SU-DHL-6 (cell line): Measurements from ENCODE around the gene CDKN2B.

ENCODE experiments used
- H2AFZ ChIP-seq: fragments of 200-600 bp; sonication (generic); 2 replicates; pipeline ENCODE4 v1.6.1; 2014; ENCODE audit warnings: low read depth, mild to moderate bottlenecking, moderate library complexity, mixed read lengths, antibody characterized with exemption, low read length; ENCODE audit not compliant: severe bottlenecking
- H3F3A ChIP-seq: fragments of 200-600 bp; shearing (Covaris generic); 2 replicates; pipeline ENCODE4 v1.6.0; 2016; ENCODE audit warnings: antibody characterized with exemption, mild to moderate bottlenecking; ENCODE audit not compliant: insufficient read depth
- H3K27ac ChIP-seq: fragments of 200-600 bp; sonication (generic); 2 replicates; pipeline ENCODE4 v1.5.1; 2016; ENCODE audit warnings: low read depth, mild to moderate bottlenecking, low read length, moderate library complexity, mixed read lengths
- H3K27me3 ChIP-seq: fragments of 200-600 bp; sonication (generic), shearing (Covaris generic); 2 replicates; pipeline ENCODE4 v1.6.0; 2014; ENCODE audit warnings: mild to moderate bottlenecking, low read length
- H3K36me3 ChIP-seq: fragments of 200-600 bp; sonication (generic); 2 replicates; pipeline ENCODE4 v1.6.1; 2014; ENCODE audit warnings: mild to moderate bottlenecking, low read length, mixed read lengths
- H3K4me2 ChIP-seq: fragments of 300-600, 200-600 bp; shearing (Covaris generic), sonication (generic); 2 replicates; pipeline ENCODE4 v1.6.0; 2014; ENCODE audit warnings: low read length, low read depth, mild to moderate bottlenecking; ENCODE audit not compliant: poor library complexity, severe bottlenecking
- H3K4me3 ChIP-seq: fragments of 200-600 bp; sonication (generic); 2 replicates; pipeline ENCODE4 v1.5.1; 2014; ENCODE audit warnings: antibody characterized with exemption, low read length, mild to moderate bottlenecking, mixed read lengths; ENCODE audit not compliant: insufficient read depth, poor library complexity, severe bottlenecking
- H3K79me2 ChIP-seq: fragments of 200-600 bp; sonication (generic); 2 replicates; pipeline ENCODE4 v1.6.1; 2014; ENCODE audit warnings: mild to moderate bottlenecking, low read length, moderate library complexity; ENCODE audit not compliant: insufficient read depth
- H3K9ac ChIP-seq: fragments of 200-600 bp; sonication (generic); 2 replicates; pipeline ENCODE4 v1.7.0; 2014; ENCODE audit warnings: mild to moderate bottlenecking, low read length
- H3K9me2 ChIP-seq: fragments of 200-600 bp; sonication (generic); replicated peaks from 2 replicates; pipeline ENCODE4 v1.6.1; 2014; ENCODE audit warnings: low read length; ENCODE audit not compliant: insufficient read depth
- H3K9me3 ChIP-seq: fragments of 200-600 bp; sonication (generic); 2 replicates; pipeline ENCODE4 v1.6.1; 2014; ENCODE audit warnings: low read length, mixed read lengths; ENCODE audit not compliant: insufficient read depth
- H4K20me1 ChIP-seq: fragments of 200-600 bp; sonication (generic); 2 replicates; pipeline ENCODE4 v1.6.1; 2014; ENCODE audit warnings: low read depth, mild to moderate bottlenecking, antibody characterized with exemption, low read length, moderate library complexity, mixed read lengths
- EZH2phosphoT487 ChIP-seq: fragments of 200-600 bp; sonication (generic), shearing (Covaris generic); conservative IDR thresholded peaks from 2 replicates; pipeline ENCODE4 v1.6.1; 2018; ENCODE audit warnings: mild to moderate bottlenecking, antibody characterized with exemption, low read length, moderate library complexity, mixed read lengths
- TF ChIP-seq, protein P1 (sequence below): fragments of 200-600 bp; sonication (generic); IDR thresholded peaks from one replicate; pipeline ENCODE4 v1.5.1; 2017; ENCODE audit warnings: antibody characterized with exemption, mild to moderate bottlenecking, low read length, moderate library complexity; ENCODE audit not compliant: insufficient read depth, poor library complexity, severe bottlenecking

The CDKN2B gene

DNA sequence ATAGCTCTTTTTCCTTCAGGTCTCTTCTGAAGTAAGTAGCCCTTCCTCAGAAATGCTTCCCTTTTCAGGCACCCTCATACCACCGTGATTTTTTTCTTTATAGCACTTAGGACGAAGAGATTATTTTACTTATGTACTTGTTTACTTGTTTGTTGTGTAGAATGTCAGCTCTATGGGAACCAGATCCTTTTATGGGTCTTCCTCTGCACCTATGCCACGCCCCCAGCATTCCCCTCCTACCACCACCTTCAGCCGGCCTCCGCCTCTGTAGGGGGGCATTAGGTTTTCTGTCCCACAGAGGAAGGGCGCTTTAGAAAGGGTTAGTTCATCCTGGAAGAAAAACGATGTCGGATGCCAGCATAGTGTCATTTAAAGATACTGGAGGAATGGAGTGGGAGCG, 12.7 kb downstream of the CDKN2B start:
- Histone ChIP-seq H3K27me3 (no peaks in the 10 kb centered on the region), H3K9me2 (no peaks in the 10 kb centered on the region), H2AFZ (no peak overlapping the region), H3K9ac (peak overlapping the region; percentile 88), H3F3A (peaks cover 8% of the 10 kb centered on the region), H3K4me2 (peak overlapping the region; percentile 72), H4K20me1 (peaks cover 10% of the 10 kb centered on the region; the same call in 1 of the 2 replicates), H3K9me3 (no peaks in the 10 kb centered on the region), H3K27ac (no peak overlapping the region), H3K4me3 (peak overlapping the region; percentile 83), H3K79me2 (peaks cover 38% of the 10 kb centered on the region), H3K36me3 (peaks cover 12% of the 10 kb centered on the region)
- TF ChIP-seq EZH2phosphoT487, result no peak

DNA sequence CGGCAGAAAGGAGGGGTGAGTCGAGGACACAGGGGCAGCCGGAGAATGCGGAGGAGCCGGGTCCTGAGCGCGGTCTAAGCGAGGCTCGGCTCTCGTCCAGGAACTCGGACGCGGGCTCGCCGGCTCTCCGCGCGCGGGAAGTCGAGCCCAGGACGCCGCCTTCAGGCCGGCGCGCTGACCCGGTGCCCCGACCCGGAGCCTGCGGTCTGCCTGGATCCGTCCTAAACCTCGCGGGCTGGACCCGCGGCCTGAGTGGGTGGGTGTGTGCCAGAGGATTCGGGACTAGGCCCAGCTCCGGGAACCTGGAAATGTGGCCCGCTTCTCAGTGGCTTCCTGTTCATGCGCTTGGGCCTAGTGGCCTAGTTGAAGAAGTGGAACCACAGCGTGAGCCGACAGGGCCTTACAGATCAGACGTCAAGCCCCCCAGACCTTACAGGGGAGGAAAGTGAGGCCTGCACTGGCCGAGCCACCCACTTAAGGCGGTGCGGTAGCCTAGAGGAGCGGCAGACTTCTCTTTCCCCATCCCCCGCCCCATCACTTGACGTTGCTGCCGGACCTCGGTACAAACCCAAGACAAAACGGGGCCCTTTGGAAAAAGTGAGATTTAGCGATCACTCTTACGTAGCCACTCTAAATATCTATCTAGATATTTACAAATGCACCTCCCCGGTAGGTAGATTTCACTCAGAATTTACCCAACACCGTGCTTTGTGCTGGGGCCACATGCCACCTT, 13.3 kb downstream of the CDKN2B start:
- peak overlapping the region; percentile 97 for H3K27ac ChIP-seq
- peak overlapping the region; percentile 85 for H2AFZ ChIP-seq
- peaks cover 8% of the 10 kb centered on the region for H3F3A ChIP-seq
- no peaks in the 10 kb centered on the region for H3K9me3 ChIP-seq
- TF ChIP-seq, protein P1, sequence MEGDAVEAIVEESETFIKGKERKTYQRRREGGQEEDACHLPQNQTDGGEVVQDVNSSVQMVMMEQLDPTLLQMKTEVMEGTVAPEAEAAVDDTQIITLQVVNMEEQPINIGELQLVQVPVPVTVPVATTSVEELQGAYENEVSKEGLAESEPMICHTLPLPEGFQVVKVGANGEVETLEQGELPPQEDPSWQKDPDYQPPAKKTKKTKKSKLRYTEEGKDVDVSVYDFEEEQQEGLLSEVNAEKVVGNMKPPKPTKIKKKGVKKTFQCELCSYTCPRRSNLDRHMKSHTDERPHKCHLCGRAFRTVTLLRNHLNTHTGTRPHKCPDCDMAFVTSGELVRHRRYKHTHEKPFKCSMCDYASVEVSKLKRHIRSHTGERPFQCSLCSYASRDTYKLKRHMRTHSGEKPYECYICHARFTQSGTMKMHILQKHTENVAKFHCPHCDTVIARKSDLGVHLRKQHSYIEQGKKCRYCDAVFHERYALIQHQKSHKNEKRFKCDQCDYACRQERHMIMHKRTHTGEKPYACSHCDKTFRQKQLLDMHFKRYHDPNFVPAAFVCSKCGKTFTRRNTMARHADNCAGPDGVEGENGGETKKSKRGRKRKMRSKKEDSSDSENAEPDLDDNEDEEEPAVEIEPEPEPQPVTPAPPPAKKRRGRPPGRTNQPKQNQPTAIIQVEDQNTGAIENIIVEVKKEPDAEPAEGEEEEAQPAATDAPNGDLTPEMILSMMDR, result peak; percentile 37
- no peak for TF ChIP-seq EZH2phosphoT487
- peak overlapping the region; percentile 88 for H3K9ac ChIP-seq
- H3K9me2 ChIP-seq, result no peaks in the 10 kb centered on the region
- no peaks in the 10 kb centered on the region for H3K27me3 ChIP-seq
- H4K20me1 ChIP-seq, result peaks cover 7% of the 10 kb centered on the region; the same call in 1 of the 2 replicates
- H3K36me3 ChIP-seq, result peaks cover 15% of the 10 kb centered on the region
- H3K79me2 ChIP-seq, result peaks cover 42% of the 10 kb centered on the region
- H3K4me2 ChIP-seq, result peak overlapping the region; percentile 72
- peak overlapping the region; percentile 83 for H3K4me3 ChIP-seq

DNA sequence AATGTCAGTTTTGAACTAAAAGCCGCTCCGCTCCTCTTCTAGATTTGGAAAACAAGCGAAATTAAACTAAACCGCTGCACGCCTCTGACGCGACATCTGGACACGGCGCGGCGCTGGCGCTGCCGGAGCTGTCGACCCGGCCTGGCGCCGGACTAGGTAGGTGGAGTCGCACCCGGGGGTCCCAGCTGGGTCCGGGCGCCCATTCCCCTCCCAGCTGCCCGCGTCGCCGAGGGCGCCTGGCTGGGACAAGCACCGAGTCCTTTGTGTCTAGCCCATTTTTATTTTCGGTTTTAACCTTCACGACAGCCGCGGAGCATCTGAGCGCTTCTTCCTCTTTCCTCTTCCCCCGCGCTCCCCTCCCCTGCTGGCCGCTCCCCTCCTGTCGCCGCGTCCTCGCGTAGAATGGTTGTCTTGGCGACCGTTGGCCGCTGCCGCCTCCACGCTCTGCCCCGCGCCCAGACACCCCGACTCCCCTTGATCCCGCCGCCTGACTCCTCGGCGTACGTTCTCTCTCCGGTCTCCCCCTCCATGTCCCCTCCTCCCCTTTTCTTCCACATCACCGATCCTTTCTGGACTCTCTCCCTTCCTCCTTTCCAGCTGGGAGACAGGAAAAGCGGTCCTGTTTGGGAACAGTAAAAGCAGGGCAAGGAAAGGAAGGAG, 14.0 kb downstream of the CDKN2B start:
- Histone ChIP-seq H3K4me2 (peak overlapping the region; percentile 72), H4K20me1 (peaks cover 7% of the 10 kb centered on the region; the same call in 1 of the 2 replicates), H3K27me3 (no peaks in the 10 kb centered on the region), H3K27ac (peak overlapping the region; percentile 97), H3K9me2 (no peaks in the 10 kb centered on the region), H3K36me3 (peaks cover 21% of the 10 kb centered on the region), H2AFZ (peak overlapping the region; percentile 85), H3F3A (peaks cover 8% of the 10 kb centered on the region), H3K9ac (peak overlapping the region; percentile 88), H3K4me3 (peak overlapping the region; percentile 83), H3K9me3 (no peaks in the 10 kb centered on the region), H3K79me2 (peaks cover 47% of the 10 kb centered on the region)
- no peak for TF ChIP-seq EZH2phosphoT487
- TF ChIP-seq, protein P1, result no peak

DNA sequence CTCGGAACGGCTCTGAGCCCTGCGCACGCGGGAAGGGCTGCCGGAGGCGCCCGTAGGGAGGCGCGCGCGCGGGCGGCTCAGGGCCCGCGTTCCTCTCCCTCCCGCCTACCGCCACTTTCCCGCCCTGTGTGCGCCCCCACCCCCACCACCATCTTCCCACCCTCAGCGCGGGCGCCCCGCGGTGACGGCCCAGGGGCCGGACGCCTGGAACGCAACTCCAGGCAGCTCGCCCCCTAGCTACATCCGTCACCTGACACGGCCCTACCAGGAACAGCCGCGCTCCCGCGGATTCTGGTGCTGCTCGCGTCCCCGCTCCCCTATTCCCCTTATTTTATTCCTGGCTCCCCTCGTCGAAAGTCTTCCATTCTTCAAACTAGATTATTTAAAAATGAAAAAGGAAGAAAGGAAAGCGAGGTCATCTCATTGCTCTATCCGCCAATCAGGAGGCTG, 14.5 kb downstream of the CDKN2B start, which contains the start of gene CDKN2B-AS1:
Gene CDKN2B-AS1, plus strand, starts transcription at position 236 of the 450 bp plus-strand sequence.
- peak within 1 kb of the TSS; percentile 97 for H3K27ac ChIP-seq
- peaks cover 21% of the 10 kb centered on the region for H3K36me3 ChIP-seq
- H3F3A ChIP-seq, result peaks cover 8% of the 10 kb centered on the region
- peak within 1 kb of the TSS; percentile 87 for H3K4me3 ChIP-seq
- peak within 1 kb of the TSS; percentile 93 for H2AFZ ChIP-seq
- peak within 1 kb of the TSS; percentile 88 for H3K9ac ChIP-seq
- no peaks in the 10 kb centered on the region for H3K9me2 ChIP-seq
- peaks cover 7% of the 10 kb centered on the region; the same call in 1 of the 2 replicates for H4K20me1 ChIP-seq
- H3K4me2 ChIP-seq, result peak within 1 kb of the TSS; percentile 93
- peaks cover 53% of the 10 kb centered on the region for H3K79me2 ChIP-seq
- H3K9me3 ChIP-seq, result no peaks in the 10 kb centered on the region
- TF ChIP-seq, protein P1, result no peak
- no peak for TF ChIP-seq EZH2phosphoT487
- no peaks in the 10 kb centered on the region for H3K27me3 ChIP-seq
